ENCODE data around the gene COL7A1. TPM values are rescaled to one million over a fixed set of nuclear protein-coding genes. Genes with fewer than 3 reads are reported as not detected.

COL7A1 gene
- total and polyA plus RNA-seq, 3 experiments from 2014 or later: 0.59 to 0.93 TPM; not detected in 1

DNA sequence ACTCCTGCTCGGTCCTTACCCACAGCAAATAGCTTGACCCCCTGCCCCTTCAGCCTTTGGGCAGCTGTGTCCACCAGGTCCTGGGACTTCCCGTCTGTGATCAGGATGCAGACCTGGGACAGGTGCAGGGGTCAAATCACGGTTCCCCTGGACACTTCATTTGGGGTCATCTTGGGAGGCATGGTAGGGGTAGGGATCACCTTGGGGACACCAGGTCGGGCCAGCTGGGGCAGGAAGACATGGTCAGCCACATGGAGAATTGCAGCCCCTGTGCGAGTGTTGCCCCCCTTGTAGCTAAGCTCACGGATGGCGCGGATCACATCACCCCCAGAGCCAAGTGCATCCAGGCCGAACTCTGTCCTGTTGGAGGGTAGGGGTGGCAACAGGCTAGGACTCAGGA lies 1.8 kb downstream of the COL7A1 start:
- no peak overlapping the region for H3K4me3 Mint-ChIP-seq
- H3K36me3 Mint-ChIP-seq: peaks cover 0 to 16% (median 1%) of the 10 kb centered on the region in 3 donors
- Histone ChIP-seq H3K9me3 (ENCODE audit: low read length) (no peaks in the 10 kb centered on the region), H3K4me3 (ENCODE audit: low read length) (no peak overlapping the region), H3K36me3 (ENCODE audit: insufficient read depth, low read length) (no peaks in the 10 kb centered on the region), H3K4me1 (ENCODE audit: insufficient read depth, low read length) (no peaks in the 10 kb centered on the region), H3K27ac (ENCODE audit: low read depth, low read length) (no peak overlapping the region), H3K27me3 (ENCODE audit: insufficient read depth, low read length, poor library complexity, severe bottlenecking) (no peaks in the 10 kb centered on the region)
- peaks cover 0 to 11% (median 2%) of the 10 kb centered on the region in 3 donors for H3K4me1 Mint-ChIP-seq
- peaks cover 23 to 51% of the 10 kb centered on the region in 2 donors for H3K27me3 Mint-ChIP-seq
- H3K27ac Mint-ChIP-seq: no peak overlapping the region
- DNase-seq: no peak
- ChIA-PET CTCF (no interaction called here), POLR2A (no interaction called here)
- no peaks in the 10 kb centered on the region for H3K9me3 Mint-ChIP-seq

DNA sequence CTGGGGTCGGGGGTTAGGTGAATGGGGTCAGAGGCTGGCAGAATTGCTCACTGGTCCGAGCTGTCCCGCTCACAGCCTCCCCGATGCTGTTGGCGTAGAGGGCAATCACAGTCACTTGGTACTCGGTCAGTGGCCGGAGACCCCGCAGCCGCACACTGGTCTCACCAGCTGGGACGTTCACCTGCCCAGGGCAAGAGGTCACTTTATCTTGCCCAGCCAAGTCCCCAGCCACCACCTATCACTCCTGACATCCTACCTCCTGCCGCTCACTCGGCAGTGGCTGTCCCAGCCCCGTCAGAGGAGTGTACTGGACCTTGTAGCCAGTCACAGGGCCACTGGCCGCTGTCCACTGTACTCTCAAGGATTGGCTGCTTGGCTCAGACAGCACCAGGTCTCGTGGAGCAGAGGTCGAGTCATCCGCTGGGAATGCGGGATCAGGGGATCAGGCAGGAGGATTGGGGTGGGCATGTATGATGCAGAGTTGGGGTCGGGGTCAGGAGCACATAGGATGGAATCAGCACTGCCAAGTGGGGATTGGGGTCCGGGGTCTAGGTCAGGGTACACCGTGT lies 2.5 kb downstream of the COL7A1 start:
- Mint-ChIP-seq H3K9me3 (no peaks in the 10 kb centered on the region), H3K27me3 (peaks cover 27 to 59% of the 10 kb centered on the region in 2 donors), H3K36me3 (peaks cover 0 to 8% (median 0%) of the 10 kb centered on the region in 3 donors), H3K4me1 (peaks cover 0 to 11% (median 2%) of the 10 kb centered on the region in 3 donors), H3K4me3 (no peak overlapping the region), H3K27ac (no peak overlapping the region)
- no peak overlapping the region for H3K4me3 ChIP-seq (ENCODE audit: low read length)
- no peak overlapping the region for H3K27ac ChIP-seq (ENCODE audit: low read depth, low read length)
- no peak for DNase-seq
- H3K27me3 ChIP-seq (ENCODE audit: insufficient read depth, low read length, poor library complexity, severe bottlenecking): no peaks in the 10 kb centered on the region
- ChIA-PET CTCF (no interaction called here), POLR2A (no interaction called here)
- H3K9me3 ChIP-seq (ENCODE audit: low read length): no peaks in the 10 kb centered on the region
- no peaks in the 10 kb centered on the region for H3K36me3 ChIP-seq (ENCODE audit: insufficient read depth, low read length)
- no peaks in the 10 kb centered on the region for H3K4me1 ChIP-seq (ENCODE audit: insufficient read depth, low read length)

DNA sequence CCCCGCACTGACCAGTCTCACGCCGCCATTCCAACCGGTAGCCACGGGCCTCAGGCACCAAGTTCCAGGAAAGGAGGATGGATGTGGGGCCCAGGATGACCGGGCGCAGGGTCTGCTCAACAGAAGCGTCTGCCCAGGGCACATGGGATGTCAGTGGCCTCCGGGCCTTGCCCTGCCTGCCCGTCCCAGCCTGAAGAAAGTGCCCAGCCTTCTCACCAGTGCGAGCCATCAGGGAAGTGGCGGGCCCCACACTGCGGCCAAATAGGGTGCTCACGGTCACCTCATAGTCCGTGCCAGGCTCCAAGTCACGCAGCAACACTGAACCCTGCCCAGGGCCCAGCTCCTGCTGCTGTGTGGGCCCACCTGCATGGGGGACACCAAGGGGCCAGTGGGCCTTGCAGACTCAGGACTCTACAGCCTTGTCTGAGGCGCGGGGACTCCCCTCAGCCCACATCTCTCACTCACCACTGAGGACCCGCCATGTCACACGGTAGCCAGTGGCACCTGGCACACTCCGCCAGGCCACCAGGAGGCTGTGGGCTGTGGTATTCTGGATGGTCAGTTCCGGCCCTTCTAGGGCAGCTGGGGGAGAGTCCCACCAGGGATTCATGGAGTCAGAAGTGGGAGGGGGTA lies 3.1 kb downstream of the COL7A1 start:
- Mint-ChIP-seq H3K4me3 (no peak overlapping the region), H3K4me1 (peaks cover 0 to 11% (median 2%) of the 10 kb centered on the region in 3 donors), H3K36me3 (peaks cover 0 to 2% (median 0%) of the 10 kb centered on the region in 3 donors), H3K27me3 (peaks cover 27 to 63% of the 10 kb centered on the region in 2 donors), H3K27ac (no peak overlapping the region), H3K9me3 (no peaks in the 10 kb centered on the region)
- no peak overlapping the region for H3K4me3 ChIP-seq (ENCODE audit: low read length)
- POLR2A ChIA-PET: no interaction called here
- CTCF ChIA-PET: no interaction called here
- no peaks in the 10 kb centered on the region for H3K9me3 ChIP-seq (ENCODE audit: low read length)
- no peak overlapping the region for H3K27ac ChIP-seq (ENCODE audit: low read depth, low read length)
- H3K4me1 ChIP-seq (ENCODE audit: insufficient read depth, low read length): no peaks in the 10 kb centered on the region
- H3K27me3 ChIP-seq (ENCODE audit: insufficient read depth, low read length, poor library complexity, severe bottlenecking): no peaks in the 10 kb centered on the region
- H3K36me3 ChIP-seq (ENCODE audit: insufficient read depth, low read length): no peaks in the 10 kb centered on the region
- no peak for DNase-seq

DNA sequence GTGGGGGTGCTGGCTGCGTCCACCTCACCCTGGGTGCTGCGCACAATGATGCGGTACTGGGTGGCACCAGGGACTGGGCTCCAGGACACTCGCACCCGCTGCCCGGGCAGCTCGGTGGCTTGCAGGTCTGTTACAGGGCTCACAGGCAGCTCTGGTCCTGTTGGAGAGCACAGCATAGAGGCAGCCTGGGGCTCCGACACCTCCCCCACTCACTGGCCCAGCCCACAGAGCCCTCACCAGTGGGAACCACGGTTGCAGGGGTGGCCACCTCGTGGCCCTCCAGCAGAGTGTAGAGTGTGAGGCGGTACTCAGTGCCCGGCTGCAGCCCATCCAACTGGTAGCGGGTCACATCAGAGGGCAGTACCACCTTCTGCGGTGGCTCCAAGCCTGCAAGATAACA lies 3.7 kb downstream of the COL7A1 start:
- Mint-ChIP-seq H3K27me3 (peaks cover 27 to 67% of the 10 kb centered on the region in 2 donors), H3K9me3 (no peaks in the 10 kb centered on the region)

GRCh38 chr3:48588230-48588629 lies 6.9 kb downstream of the COL7A1 start:
- Histone ChIP-seq H3K4me1 (ENCODE audit: insufficient read depth, low read length) (no peaks in the 10 kb centered on the region), H3K36me3 (ENCODE audit: insufficient read depth, low read length) (no peaks in the 10 kb centered on the region), H3K27ac (ENCODE audit: low read depth, low read length) (no peak overlapping the region), H3K9me3 (ENCODE audit: low read length) (no peaks in the 10 kb centered on the region), H3K27me3 (ENCODE audit: insufficient read depth, low read length, poor library complexity, severe bottlenecking) (no peaks in the 10 kb centered on the region), H3K4me3 (ENCODE audit: low read length) (no peak overlapping the region)
- Mint-ChIP-seq H3K4me3 (no peak overlapping the region), H3K4me1 (no peaks in the 10 kb centered on the region), H3K9me3 (no peaks in the 10 kb centered on the region), H3K27me3 (peaks cover 23 to 51% of the 10 kb centered on the region in 2 donors), H3K27ac (no peak overlapping the region), H3K36me3 (no peaks in the 10 kb centered on the region)
- POLR2A ChIA-PET: no interaction called here
- DNase-seq: no peak
- CTCF ChIA-PET: no interaction called here

More for the DNA sequence above, 3.7 kb downstream of the COL7A1 start:
- no peak for DNase-seq
- Histone ChIP-seq H3K9me3 (ENCODE audit: low read length) (no peaks in the 10 kb centered on the region), H3K27me3 (ENCODE audit: insufficient read depth, low read length, poor library complexity, severe bottlenecking) (no peaks in the 10 kb centered on the region), H3K4me3 (ENCODE audit: low read length) (no peak overlapping the region), H3K27ac (ENCODE audit: low read depth, low read length) (no peak overlapping the region), H3K4me1 (ENCODE audit: insufficient read depth, low read length) (no peaks in the 10 kb centered on the region), H3K36me3 (ENCODE audit: insufficient read depth, low read length) (no peaks in the 10 kb centered on the region)
- peaks cover 0 to 11% (median 2%) of the 10 kb centered on the region in 3 donors for H3K4me1 Mint-ChIP-seq
- H3K36me3 Mint-ChIP-seq: no peaks in the 10 kb centered on the region
- ChIA-PET CTCF (no interaction called here), POLR2A (no interaction called here)
- no peak overlapping the region for H3K4me3 Mint-ChIP-seq
- H3K27ac Mint-ChIP-seq: no peak overlapping the region

- no peaks in the 10 kb centered on the region for H3K9me3 ChIP-seq (ENCODE audit: low read length)
- H3K4me3 Mint-ChIP-seq: no peak overlapping the region
- no peak overlapping the region for H3K4me3 ChIP-seq (ENCODE audit: low read length)
- H3K27ac Mint-ChIP-seq: no peak overlapping the region
- H3K36me3 Mint-ChIP-seq: no peaks in the 10 kb centered on the region
- CTCF ChIA-PET: no interaction called here
- no peak for DNase-seq
- no peaks in the 10 kb centered on the region for H3K4me1 Mint-ChIP-seq
- H3K4me1 ChIP-seq (ENCODE audit: insufficient read depth, low read length): no peaks in the 10 kb centered on the region
- no peaks in the 10 kb centered on the region for H3K36me3 ChIP-seq (ENCODE audit: insufficient read depth, low read length)
- no peak overlapping the region for H3K27ac ChIP-seq (ENCODE audit: low read depth, low read length)
- peaks cover 17 to 46% of the 10 kb centered on the region in 2 donors for H3K27me3 Mint-ChIP-seq
- POLR2A ChIA-PET: no interaction called here
- no peaks in the 10 kb centered on the region for H3K27me3 ChIP-seq (ENCODE audit: insufficient read depth, low read length, poor library complexity, severe bottlenecking)
- H3K9me3 Mint-ChIP-seq: no peaks in the 10 kb centered on the region
Measured at GRCh38 chr3:48587686-48588085, 7.4 kb downstream of the COL7A1 start.

DNA sequence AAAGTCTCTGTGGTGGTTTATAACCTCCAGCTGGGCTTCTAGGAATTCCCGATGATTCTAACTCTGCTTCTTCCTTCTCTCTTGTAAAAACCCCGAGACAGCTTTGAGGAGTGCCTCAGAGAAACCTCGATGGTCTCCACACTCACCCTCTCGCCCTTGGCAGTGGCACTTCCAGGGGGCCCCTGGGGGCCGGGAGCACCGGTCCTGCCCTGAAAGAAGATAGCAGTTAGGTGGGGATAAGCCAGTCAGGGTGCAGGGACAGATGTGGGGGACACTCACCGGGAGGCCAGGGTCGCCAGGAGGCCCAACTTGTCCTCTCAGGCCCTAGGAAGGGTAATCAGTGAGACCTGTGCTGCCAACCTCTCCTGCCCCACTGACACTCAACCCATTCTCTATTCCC lies 9.7 kb downstream of the COL7A1 start:
- Histone ChIP-seq H3K36me3 (ENCODE audit: insufficient read depth, low read length) (no peaks in the 10 kb centered on the region), H3K27ac (ENCODE audit: low read depth, low read length) (no peak overlapping the region), H3K4me1 (ENCODE audit: insufficient read depth, low read length) (no peaks in the 10 kb centered on the region), H3K4me3 (ENCODE audit: low read length) (no peak overlapping the region), H3K9me3 (ENCODE audit: low read length) (no peaks in the 10 kb centered on the region), H3K27me3 (ENCODE audit: insufficient read depth, low read length, poor library complexity, severe bottlenecking) (no peaks in the 10 kb centered on the region)
- no peak for DNase-seq
- Mint-ChIP-seq H3K9me3 (no peaks in the 10 kb centered on the region), H3K27ac (no peak overlapping the region), H3K27me3 (peaks cover 15 to 31% of the 10 kb centered on the region in 2 donors), H3K36me3 (no peaks in the 10 kb centered on the region), H3K4me3 (no peak overlapping the region), H3K4me1 (no peaks in the 10 kb centered on the region)
- ChIA-PET POLR2A (no interaction called here), CTCF (no interaction called here)

GRCh38 chr3:48584836-48585235 lies 10.3 kb downstream of the COL7A1 start:
- H3K9me3 ChIP-seq (ENCODE audit: low read length): no peaks in the 10 kb centered on the region
- H3K27me3 ChIP-seq (ENCODE audit: insufficient read depth, low read length, poor library complexity, severe bottlenecking): no peaks in the 10 kb centered on the region
- H3K4me1 Mint-ChIP-seq: no peaks in the 10 kb centered on the region
- no peak for DNase-seq
- no peaks in the 10 kb centered on the region for H3K36me3 ChIP-seq (ENCODE audit: insufficient read depth, low read length)
- no peak overlapping the region for H3K27ac Mint-ChIP-seq
- no peaks in the 10 kb centered on the region for H3K9me3 Mint-ChIP-seq
- H3K4me1 ChIP-seq (ENCODE audit: insufficient read depth, low read length): no peaks in the 10 kb centered on the region
- H3K4me3 ChIP-seq (ENCODE audit: low read length): no peak overlapping the region
- peaks cover 15 to 29% of the 10 kb centered on the region in 2 donors for H3K27me3 Mint-ChIP-seq
- no peak overlapping the region for H3K4me3 Mint-ChIP-seq
- no peak overlapping the region for H3K27ac ChIP-seq (ENCODE audit: low read depth, low read length)
- CTCF ChIA-PET: no interaction called here
- POLR2A ChIA-PET: no interaction called here
- H3K36me3 Mint-ChIP-seq: no peaks in the 10 kb centered on the region
